ENCODE results near the gene CRYAB. TPM values are rescaled to one million over a fixed set of nuclear protein-coding genes. Genes with fewer than 3 reads are reported as not detected.
A peak's percentile ranks its signal among the peaks of the same experiment; 100 is the strongest.

The CRYAB gene
- total RNA-seq, 4 donors from 2014 or later = 763 to 2,291 (median 1,427) TPM

DNA sequence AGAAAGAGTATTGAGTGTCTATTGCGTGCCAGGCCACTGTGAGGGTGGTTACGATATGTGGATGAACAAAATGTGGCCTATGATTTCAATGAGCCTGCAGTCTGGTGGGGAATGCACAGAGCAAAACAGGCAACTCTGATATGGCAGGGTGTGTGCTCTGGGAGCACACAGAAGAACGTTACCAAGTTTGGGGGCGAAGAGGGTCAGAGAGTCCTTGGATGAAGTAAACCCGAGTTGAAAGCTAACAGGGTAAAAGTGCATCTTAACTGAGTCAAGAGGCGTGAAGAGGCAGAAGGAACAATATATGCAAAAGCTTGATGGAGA, 32.0 kb downstream of the CRYAB start:
- DNase-seq (no peak), ATAC-seq (peak; percentile 1)
- TF ChIP-seq, protein P1, sequence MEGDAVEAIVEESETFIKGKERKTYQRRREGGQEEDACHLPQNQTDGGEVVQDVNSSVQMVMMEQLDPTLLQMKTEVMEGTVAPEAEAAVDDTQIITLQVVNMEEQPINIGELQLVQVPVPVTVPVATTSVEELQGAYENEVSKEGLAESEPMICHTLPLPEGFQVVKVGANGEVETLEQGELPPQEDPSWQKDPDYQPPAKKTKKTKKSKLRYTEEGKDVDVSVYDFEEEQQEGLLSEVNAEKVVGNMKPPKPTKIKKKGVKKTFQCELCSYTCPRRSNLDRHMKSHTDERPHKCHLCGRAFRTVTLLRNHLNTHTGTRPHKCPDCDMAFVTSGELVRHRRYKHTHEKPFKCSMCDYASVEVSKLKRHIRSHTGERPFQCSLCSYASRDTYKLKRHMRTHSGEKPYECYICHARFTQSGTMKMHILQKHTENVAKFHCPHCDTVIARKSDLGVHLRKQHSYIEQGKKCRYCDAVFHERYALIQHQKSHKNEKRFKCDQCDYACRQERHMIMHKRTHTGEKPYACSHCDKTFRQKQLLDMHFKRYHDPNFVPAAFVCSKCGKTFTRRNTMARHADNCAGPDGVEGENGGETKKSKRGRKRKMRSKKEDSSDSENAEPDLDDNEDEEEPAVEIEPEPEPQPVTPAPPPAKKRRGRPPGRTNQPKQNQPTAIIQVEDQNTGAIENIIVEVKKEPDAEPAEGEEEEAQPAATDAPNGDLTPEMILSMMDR (IDR thresholded peaks at IDR 0.05 in 4 of 5, conservative IDR thresholded peaks at IDR 0.05 in 1 of 5) = no peak
- no peak for TF ChIP-seq POLR2A (IDR thresholded peaks at IDR 0.05)
- intact Hi-C loops (cut with DNase I; ENCODE audit: low total_unique reads) (loop anchor here (1.0 to 10.0 kb wide), 7 partner anchors 31 to 1435 kb away; partner anchors contain the start of genes CRYAB, SDHD, TIMM8B and TTC12), in situ Hi-C loops (cut with MboI; ENCODE audit: low sequenced_read_pairs in 4 of 4) (loop anchor here (5.0 to 10.0 kb wide), 6 partner anchors 33 to 205 kb away; partner anchors contain the start of genes CRYAB (in 1 of the 4), DIXDC1 (in 1 of the 4), HSPB2 (in 1 of the 4) and NKAPD1 (in 1 of the 4))
- no peaks in the 10 kb centered on the region for H3K36me3 ChIP-seq
- no peaks in the 10 kb centered on the region for H3K27me3 ChIP-seq
- H3K9me3 ChIP-seq = no peaks in the 10 kb centered on the region
- peaks cover 8 to 19% of the 10 kb centered on the region in 2 donors for H3K4me1 ChIP-seq
- peak overlapping the region; percentile 58 to 75 (median 68) for H3K4me3 ChIP-seq
- H3K27ac ChIP-seq = peak overlapping the region; percentile 81 to 92 (median 88)

DNA sequence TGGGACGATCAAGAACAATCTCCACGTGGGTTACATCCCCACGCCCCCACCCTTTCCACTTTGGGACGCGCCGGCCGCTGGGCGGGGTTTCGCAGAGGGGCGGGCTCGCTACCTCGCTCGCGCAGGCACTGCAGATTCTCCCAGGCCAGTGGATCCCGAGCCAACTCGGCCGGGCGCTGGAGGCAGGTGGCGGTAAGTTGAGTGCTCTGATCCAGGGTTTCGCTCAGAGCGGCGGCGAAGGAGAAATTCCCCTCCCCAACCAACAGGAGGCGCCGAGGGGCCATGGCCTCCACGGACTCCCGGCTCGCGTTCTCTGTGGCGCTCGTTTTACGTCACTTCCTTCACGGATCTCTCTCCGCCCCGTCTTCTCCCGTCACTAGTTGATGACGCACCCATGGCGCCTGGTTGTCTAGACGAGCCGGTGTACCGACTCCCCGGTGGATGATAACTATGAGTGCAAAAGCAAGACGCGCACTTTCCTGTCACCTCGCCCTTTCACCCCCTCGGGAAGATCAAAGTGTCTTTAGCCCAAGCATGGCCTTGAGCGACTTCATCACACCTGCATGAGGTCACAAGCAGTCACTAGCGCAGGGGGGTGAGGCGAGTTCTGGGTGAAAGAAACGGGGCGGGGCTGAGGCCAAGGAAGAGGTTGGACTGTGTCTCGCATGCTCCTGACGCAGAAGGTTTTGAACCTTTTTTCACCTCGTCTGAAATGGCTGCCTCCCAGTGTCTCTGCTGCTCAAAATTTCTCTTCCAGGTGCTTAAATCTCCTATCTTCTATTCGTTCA, 32.5 kb downstream of the CRYAB start, which contains the start of the genes CFAP68 and FDXACB1:
Gene CFAP68, plus strand, starts transcription at position 693 of the 788 bp plus-strand sequence. Its CDS starts 20 bp downstream, at position 713.
Gene FDXACB1, minus strand, starts transcription at position 317 of the 788 bp plus-strand sequence. Its CDS starts 33 bp downstream, at position 284.
- peaks cover 8 to 19% of the 10 kb centered on the region in 2 donors for H3K4me1 ChIP-seq
- intact Hi-C loops (cut with DNase I; ENCODE audit: low total_unique reads) (loop anchor here (1.0 to 10.0 kb wide), 7 partner anchors 32 to 1436 kb away; partner anchors contain the start of genes CRYAB, SDHD, TIMM8B and TTC12), in situ Hi-C loops (cut with MboI; ENCODE audit: low sequenced_read_pairs in 4 of 4) (loop anchor here (5.0 to 10.0 kb wide), 6 partner anchors 33 to 206 kb away; partner anchors contain the start of genes CRYAB (in 1 of the 4), DIXDC1 (in 1 of the 4), HSPB2 (in 1 of the 4) and NKAPD1 (in 1 of the 4))
- ATAC-seq = peak; percentile 92 to 93
- TF ChIP-seq, protein P1 (IDR thresholded peaks at IDR 0.05 in 4 of 5, conservative IDR thresholded peaks at IDR 0.05 in 1 of 5) = peak; percentile 97 to 99 (median 98)
- peak; percentile 47 to 69 for TF ChIP-seq POLR2A (IDR thresholded peaks at IDR 0.05)
- H3K9me3 ChIP-seq = no peaks in the 10 kb centered on the region
- peak within 1 kb of the TSS; percentile 81 to 92 (median 88) for H3K27ac ChIP-seq
- peak; percentile 97 to 98 for DNase-seq
- H3K4me3 ChIP-seq = peak within 1 kb of the TSS; percentile 58 to 75 (median 68)
- no peaks in the 10 kb centered on the region for H3K36me3 ChIP-seq
- H3K27me3 ChIP-seq = no peaks in the 10 kb centered on the region

- H3K27me3 ChIP-seq = no peaks in the 10 kb centered on the region
- no peak for DNase-seq
- peak overlapping the region; percentile 81 to 92 (median 88) for H3K27ac ChIP-seq
- no peaks in the 10 kb centered on the region for H3K9me3 ChIP-seq
- intact Hi-C loops (cut with DNase I; ENCODE audit: low total_unique reads) (loop anchor here (2.0 to 10.0 kb wide), 6 partner anchors 32 to 1436 kb away; partner anchors contain the start of genes CRYAB, SDHD, TIMM8B and TTC12), in situ Hi-C loops (cut with MboI; ENCODE audit: low sequenced_read_pairs in 4 of 4) (loop anchor here (5.0 to 10.0 kb wide), 6 partner anchors 34 to 206 kb away; partner anchors contain the start of genes CRYAB (in 1 of the 4), DIXDC1 (in 1 of the 4), HSPB2 (in 1 of the 4) and NKAPD1 (in 1 of the 4))
- peak; percentile 9 to 11 for ATAC-seq
- peak overlapping the region; percentile 58 to 75 (median 68) for H3K4me3 ChIP-seq
- TF ChIP-seq, protein P1 (IDR thresholded peaks at IDR 0.05 in 4 of 5, conservative IDR thresholded peaks at IDR 0.05 in 1 of 5) = no peak
- TF ChIP-seq POLR2A (IDR thresholded peaks at IDR 0.05) = no peak
- peaks cover 8 to 19% of the 10 kb centered on the region in 2 donors for H3K4me1 ChIP-seq
- H3K36me3 ChIP-seq = no peaks in the 10 kb centered on the region
Observed at GRCh38 chr11:111878385-111878848, 33.2 kb downstream of the CRYAB start.

DNA sequence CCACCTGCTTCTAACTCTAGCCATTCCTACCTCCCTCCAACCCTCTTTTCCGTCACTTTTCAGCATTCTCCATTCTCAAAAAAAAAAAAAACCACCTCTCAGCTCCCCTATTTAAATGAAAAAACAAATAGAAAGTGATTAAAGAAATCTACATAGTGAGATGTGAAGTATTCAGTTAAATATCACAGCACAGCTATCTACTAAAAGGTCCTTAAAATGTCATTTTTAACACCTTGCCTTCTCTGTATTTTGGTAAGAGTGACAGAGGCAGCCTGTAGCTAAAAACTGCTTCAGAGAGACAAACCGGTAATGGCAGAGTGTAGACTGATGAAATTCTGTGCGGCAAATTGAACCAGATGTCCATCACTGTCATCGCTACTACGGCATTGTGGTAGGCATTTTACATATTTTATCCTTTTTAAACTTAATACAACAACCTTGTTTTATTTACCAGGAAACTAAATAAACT, 39.8 kb downstream of the CRYAB start:
- Histone ChIP-seq H3K36me3 (peaks cover 0 to 28% of the 10 kb centered on the region in 2 donors), H3K27ac (peak overlapping the region; percentile 90 to 95 (median 93)), H3K27me3 (no peaks in the 10 kb centered on the region), H3K9me3 (no peaks in the 10 kb centered on the region), H3K4me3 (peak overlapping the region; percentile 78 to 96 (median 86)), H3K4me1 (peaks cover 17 to 18% of the 10 kb centered on the region in 2 donors)
- DNase-seq (no peak), ATAC-seq (peak; percentile 31 to 37)
- no peak for TF ChIP-seq POLR2A (IDR thresholded peaks at IDR 0.05)
- TF ChIP-seq, protein P1 (IDR thresholded peaks at IDR 0.05 in 4 of 5, conservative IDR thresholded peaks at IDR 0.05 in 1 of 5) = no peak
- intact Hi-C loops (cut with DNase I; ENCODE audit: low total_unique reads) = loop anchor here (10.0 kb wide), 1 partner anchor 1443 kb away; the partner anchor contains the start of gene TTC12
- in situ Hi-C loops (cut with MboI; ENCODE audit: low sequenced_read_pairs in 4 of 4) = loop anchor here (10.0 kb wide), 5 partner anchors 63 to 213 kb away; partner anchors contain the start of genes DIXDC1 (in 1 of the 4), NKAPD1 (in 1 of the 4), PIH1D2 (in 1 of the 4) and SDHD (in 1 of the 4)

Data from gastrocnemius medialis (tissue), 4 donors.